ENCODE measurements around the gene TMEM259. TPM values are rescaled to one million over a fixed set of nuclear protein-coding genes. Genes with fewer than 3 reads are reported as not detected.

Gene TMEM259
- total RNA-seq, 1 donor from 2014 or later = 210 TPM

DNA sequence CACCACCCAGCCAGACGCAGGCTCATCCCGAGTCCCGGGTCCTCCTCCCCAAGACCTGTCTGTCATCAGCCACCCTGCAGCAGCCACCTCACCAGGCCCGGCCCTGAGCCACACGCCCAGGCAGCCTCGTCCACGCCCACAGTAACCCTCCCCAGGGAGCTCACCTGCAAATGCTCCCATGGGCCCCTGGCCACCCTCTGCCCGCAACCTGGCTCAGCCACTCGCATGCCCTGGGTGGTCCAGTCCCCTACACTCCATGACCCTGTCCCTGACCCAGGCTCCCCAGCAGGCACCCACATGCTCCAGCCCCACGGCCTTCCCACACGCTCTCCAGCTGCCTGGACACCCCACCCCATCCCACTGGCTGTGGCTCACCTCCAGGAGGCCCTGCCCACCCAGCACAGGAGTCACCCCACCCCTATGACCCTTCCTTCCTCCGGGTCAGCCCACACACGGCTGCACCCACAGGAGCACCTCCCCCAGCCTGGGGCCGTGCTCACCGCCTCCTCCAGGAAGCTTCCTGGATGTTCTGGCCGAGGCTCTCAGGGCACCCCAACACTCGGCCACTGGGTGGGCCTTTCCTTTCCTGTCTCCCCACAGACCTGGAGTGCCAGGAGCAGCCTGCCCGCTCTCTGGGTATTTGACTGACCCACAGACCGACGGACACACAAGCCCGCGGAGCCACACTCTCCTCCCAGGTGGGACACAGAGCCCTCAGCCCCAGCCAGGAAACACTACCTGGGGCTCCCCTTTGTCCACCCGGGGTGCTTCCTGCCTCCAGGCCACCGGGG lies 3.6 kb downstream of the TMEM259 start:
- DNase-seq (ENCODE audit: low spot score) = no peak

DNA sequence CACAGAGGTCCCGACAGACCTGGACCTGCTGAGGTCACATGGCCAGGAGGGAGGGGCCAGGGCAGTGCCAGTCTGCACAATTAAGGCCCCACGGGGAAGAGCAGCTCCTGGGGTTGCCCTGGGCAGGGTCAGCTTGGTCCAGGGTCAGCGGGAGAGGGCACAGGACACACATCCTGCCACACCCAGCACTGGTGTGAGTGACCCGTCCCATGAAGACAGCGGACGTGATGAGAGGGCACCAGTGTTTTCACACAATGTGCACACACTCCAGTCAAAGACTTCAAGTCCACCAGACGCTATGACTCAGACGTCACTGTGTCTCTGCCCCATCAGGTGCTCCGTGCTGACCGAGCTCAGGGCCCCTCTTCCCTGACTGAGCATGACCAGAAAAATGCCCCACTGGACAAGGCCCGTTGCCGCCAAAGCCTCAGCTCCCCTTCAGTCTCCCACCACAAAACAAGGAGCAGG lies 4.2 kb downstream of the TMEM259 start:
- no peak for DNase-seq (ENCODE audit: low spot score)

- DNase-seq (ENCODE audit: low spot score) = no peak
Observed at GRCh38 chr19:1015782-1016646, 4.9 kb downstream of the TMEM259 start.

- DNase-seq (ENCODE audit: low spot score) = no peak
Observed at GRCh38 chr19:1015061-1015781, 5.7 kb downstream of the TMEM259 start.

GRCh38 chr19:1014161-1015060 lies 6.5 kb downstream of the TMEM259 start:
- DNase-seq (ENCODE audit: low spot score) = no peak

- DNase-seq (ENCODE audit: low spot score) = no peak
Observed at GRCh38 chr19:1013218-1013617, 7.7 kb downstream of the TMEM259 start.

- DNase-seq (ENCODE audit: low spot score) = no peak
Observed at GRCh38 chr19:1012334-1012733, 8.6 kb downstream of the TMEM259 start.

GRCh38 chr19:1011831-1012333 lies 9.0 kb downstream of the TMEM259 start:
- no peak for DNase-seq (ENCODE audit: low spot score)

DNA sequence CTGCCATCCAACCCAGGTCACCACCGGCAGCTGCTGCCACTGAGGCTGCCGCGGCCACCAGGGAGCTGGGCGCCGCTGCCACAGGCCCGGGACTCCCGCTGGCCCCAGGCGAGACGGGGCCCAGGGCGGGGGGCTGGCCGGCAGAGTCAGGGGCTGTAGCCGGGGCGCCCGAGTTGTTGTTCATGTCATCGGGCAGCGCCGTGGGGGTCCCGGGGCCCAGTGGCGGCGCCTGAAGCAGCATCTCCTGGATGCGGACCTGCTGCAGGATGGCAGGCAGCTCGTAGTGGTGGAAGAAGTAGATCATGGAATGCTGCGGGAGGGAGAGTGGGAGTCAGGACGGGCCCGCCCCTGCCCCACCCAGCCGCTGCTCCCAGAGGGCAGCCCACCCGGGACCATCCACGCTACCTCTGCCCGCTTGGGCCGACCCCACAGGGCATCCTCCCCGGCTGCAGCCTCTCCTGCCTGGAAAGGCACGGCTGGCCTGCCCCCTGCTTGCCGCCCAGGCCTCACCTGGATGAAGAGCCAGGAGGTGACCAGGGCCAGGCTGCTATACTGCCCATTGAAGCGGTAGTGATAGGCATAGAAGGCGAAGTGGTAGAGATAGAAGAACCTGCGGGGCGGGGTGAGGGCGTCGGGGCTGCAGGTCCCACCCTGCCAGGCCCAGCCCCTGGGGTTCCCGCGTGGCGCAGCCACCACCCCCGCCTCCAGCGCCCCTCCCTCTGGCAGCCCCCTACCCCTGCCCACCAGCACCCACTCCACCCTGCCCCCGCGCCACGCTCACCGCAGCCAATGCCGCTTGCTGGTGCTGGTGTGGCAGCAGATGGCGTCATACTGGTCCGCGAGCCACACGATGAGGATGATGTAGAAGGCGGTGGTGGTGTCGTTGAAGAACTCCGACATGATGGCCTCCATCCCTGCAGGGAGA lies 10.1 kb downstream of the TMEM259 start:
- DNase-seq (ENCODE audit: low spot score) = no peak

DNA sequence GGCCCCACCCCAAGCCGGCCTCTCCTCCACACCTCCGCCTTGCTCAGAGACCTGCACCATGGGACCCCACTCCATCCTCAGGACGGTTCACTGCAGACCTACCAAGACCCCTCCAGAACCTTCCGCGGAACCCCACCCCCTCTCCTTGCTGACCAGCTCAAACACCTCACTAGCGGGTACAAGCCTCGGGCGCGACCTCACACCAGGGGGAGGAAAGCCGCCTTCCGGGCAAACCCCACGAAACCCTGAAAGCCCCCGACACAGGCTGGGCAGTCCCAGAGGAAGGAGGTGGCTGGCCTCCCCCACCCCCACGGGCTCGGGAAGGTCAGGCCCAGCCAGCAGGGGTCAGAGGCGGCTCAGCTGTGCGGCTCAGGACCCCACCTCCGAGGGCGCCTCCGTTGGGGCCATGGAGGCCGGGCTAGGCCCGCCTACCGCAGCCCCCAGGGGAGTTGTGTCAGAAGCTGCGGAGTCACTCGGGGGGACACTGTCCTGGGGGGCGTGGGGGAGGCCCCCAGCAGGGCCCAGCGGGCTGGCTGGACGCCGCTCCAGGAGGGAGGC lies 10.9 kb downstream of the TMEM259 start:
- DNase-seq (ENCODE audit: low spot score) = no peak

DNA sequence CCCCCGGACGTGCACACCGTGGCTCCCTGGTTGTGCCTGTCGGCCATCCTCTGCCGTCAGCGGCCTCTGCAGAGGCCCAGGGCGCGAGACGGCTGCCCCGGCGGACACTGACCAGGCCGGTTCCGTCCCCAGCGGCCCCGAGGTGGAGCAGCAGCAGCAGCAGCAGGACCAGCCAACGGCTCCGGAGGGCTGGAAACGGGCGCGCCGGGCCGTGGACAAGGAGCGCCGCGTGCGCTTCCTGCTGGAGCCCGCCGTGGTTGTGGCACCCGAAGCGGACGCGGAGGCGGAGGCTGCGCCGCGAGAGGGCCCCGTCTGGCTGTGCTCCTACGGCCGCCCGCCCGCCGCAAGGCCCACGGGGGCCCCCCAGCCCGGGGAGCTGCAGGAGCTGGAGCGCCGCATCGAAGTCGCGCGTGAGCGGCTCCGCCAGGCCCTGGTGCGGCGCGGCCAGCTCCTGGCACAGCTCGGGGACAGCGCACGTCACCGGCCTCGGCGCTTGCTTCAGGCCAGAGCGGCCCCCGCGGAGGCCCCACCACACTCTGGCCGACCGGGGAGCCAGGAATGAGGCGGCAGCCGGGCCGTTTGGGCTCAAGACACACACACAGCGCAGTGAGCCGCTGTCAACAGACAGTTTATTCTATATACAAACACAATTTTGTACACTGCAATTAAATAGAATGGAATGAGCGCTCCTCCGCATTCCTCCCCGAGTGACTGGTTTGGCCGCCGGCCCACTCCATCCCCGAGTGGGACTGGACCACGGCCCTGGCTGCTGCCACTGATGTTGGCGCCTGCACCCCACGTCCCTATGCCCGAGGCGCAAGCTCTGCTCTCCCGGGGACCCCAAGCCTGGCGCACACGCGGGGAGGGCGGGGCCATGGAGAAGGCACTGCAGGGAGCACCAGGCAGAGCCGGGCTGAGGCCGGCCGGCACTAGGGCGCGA lies 11.6 kb downstream of the TMEM259 start:
- DNase-seq (ENCODE audit: low spot score) = no peak

DNA sequence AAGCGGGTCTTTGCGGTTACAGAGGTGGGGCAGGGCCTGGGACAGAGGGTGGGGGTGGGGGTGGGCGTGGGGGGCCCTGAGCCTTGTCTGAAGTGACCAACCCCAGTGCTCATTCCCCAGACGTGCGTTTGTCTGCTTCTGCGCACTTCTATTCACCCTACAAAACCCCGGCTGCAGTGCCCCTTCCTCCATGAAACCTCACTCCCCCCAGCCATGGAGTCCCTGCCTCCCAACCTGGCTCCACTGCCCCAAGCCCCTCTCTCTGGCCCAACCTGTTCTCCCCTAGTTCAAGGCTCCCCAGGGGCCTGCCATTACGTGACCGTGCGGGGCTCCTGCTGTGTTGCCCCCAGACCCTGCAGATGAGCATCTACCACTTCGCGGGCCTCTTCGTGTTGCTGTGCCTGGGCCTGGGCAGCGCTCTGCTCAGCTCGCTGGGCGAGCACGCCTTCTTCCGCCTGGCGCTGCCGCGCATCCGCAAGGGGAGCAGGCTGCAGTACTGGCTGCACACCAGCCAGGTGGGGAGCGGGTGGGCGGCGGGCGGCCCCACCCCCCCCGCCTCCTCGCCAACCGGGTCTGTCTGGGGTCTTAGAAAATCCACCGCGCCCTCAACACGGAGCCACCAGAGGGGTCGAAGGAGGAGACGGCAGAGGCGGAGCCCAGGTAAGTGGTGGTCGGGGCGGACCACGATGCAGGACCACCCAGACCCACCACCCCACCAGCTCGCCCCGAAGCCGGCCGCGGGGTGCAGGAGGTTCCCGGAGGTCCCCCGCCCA lies 12.5 kb downstream of the TMEM259 start:
- no peak for DNase-seq (ENCODE audit: low spot score)

DNA sequence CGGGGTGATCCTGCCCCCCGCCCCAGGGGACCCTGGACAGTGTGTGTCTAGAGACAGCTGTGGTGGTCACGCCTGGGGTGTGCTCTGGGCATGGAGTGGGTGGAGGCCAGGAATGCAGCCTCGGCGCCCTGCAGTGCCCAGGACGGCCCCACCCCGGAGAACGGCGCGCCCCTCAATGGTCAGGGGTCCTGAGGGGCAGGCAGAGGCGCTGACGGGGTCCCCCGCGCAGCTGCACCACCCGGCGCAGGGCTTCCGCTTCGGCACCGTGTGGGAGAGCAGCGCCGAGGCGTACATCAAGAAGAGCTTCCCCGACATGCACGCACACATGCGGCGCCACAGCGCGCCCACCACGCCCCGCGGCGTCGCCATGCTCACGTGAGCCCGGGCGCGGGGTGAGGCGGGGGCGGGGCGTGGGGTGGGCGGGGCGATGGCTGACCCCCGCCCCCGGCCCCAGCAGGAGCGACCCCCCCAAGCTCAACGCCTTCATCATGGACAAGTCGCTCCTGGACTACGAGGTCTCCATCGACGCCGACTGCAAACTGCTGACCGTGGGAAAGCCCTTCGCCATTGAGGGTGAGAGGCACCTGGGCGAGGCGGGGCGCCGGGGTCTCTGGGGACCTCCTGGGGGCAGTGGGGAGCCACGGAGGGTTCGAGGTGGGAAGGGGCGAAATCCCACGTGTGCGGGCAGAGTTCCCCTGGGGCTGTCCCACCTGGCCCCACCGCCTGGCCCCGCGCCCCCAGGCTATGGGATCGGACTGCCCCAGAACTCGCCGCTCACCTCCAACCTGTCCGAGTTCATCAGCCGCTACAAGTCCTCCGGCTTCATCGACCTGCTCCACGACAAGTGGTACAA lies 13.3 kb downstream of the TMEM259 start:
- DNase-seq (ENCODE audit: low spot score) = no peak

DNA sequence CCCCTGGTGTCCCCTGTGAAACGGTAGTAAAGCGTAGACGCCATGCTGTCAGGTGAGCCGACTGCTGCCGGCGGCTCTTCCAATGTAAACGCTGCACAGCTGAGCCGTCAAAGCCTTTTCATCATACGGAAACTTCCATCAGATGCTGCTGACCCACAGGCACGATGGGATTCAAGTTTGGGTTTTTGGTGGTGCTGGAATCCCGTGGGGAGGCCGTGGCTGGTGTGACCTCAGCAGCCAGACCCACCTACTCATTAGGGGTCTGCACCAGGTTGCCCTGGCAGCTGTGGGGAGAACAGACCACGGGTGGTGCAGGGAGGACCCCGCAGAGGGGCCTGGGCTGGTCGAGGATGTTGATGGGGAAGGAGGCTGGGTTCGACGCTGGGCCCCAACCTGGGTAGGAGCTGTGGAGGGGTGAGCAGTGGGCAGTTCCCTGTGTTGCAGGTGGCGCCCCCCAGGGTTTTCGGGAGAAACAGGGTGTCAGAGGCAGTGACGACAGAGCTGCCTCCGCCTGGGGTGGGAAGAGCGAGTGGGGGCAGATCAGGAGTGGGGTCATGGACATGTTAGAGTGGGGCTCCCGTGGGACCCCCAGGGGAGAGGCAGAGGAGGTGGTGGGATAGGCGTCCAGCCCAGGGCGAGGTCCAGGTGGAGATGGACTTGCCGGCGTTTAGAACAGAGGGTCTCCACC lies 14.1 kb downstream of the TMEM259 start:
- DNase-seq (ENCODE audit: low spot score) = no peak

DNA sequence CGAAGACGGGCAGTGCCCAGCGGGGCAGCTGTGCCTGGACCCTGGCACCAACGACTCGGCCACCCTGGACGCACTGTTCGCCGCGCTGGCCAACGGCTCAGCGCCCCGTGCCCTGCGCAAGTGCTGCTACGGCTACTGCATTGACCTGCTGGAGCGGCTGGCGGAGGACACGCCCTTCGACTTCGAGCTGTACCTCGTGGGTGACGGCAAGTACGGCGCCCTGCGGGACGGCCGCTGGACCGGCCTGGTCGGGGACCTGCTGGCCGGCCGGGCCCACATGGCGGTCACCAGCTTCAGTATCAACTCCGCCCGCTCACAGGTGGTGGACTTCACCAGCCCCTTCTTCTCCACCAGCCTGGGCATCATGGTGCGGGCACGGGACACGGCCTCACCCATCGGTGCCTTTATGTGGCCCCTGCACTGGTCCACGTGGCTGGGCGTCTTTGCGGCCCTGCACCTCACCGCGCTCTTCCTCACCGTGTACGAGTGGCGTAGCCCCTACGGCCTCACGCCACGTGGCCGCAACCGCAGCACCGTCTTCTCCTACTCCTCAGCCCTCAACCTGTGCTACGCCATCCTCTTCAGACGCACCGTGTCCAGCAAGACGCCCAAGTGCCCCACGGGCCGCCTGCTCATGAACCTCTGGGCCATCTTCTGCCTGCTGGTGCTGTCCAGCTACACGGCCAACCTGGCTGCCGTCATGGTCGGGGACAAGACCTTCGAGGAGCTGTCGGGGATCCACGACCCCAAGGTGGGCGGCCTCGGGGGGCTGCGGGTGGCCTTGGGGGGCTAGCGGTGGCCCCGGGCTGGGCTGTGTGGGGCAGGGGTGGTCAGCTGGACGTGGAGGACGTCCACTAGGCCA lies 15.9 kb downstream of the TMEM259 start:
- DNase-seq (ENCODE audit: low spot score) = no peak
